PC-3 (cell line): Measurements from ENCODE around the gene TTC32. TPM values are rescaled to one million over a fixed set of nuclear protein-coding genes. Genes with fewer than 3 reads are reported as not detected.

Source experiments
- ATAC-seq: fragments of 200-7000 bp; cut with Tn5 transposase; 2 replicates; pipeline ENCODE4 v1.9.1; 2020; ENCODE audit warnings: mild to moderate bottlenecking, moderate library complexity
- BruUV-seq: library from RNA; stranded (reverse); fragments of 400-500 nt; replicated peaks from 2 replicates; lab custom pipeline; 2021; lab: Mats Ljungman, UMichigan
- CTCF ChIA-PET: fragments of 300-600 bp; sonication (Branson Sonifier 250); formaldehyde crosslinking; loops from one replicate; lab custom pipeline; 2022; ENCODE audit warnings: antibody characterized with exemption; lab: Charles Lee
- POLR2A ChIA-PET: fragments of 300-600 bp; sonication (Branson Sonifier 250); formaldehyde crosslinking; loops from one replicate; lab custom pipeline; 2022; ENCODE audit warnings: antibody characterized with exemption; ENCODE audit not compliant: unreplicated experiment; lab: Charles Lee
- DNase-seq: peaks from one replicate; pipeline ENCODE4 v3.0.0-alpha.2; 2015
- H2AFZ ChIP-seq: fragments of 300-600 bp; sonication (generic); 2 replicates; pipeline ENCODE4 v1.6.0; 2016; ENCODE audit warnings: antibody characterized with exemption, low read length
- H3F3A ChIP-seq: fragments of 300-600 bp; sonication (generic); one replicate; pipeline ENCODE4 v1.6.0; 2017; ENCODE audit warnings: antibody characterized with exemption, low read length, control low read depth, mild to moderate bottlenecking; ENCODE audit not compliant: unreplicated experiment
- H3K27ac ChIP-seq: fragments of 300-600 bp; sonication (generic); 2 replicates; pipeline ENCODE4 v1.5.1; 2016; ENCODE audit warnings: mild to moderate bottlenecking, low read length
- H3K27me3 ChIP-seq: fragments of 300-600 bp; sonication (generic); 2 replicates; pipeline ENCODE4 v1.6.1; 2016; ENCODE audit warnings: low read length, mixed read lengths
- H3K36me3 ChIP-seq: fragments of 300-600 bp; sonication (generic); 2 replicates; pipeline ENCODE4 v1.6.1; 2016; ENCODE audit warnings: low read depth, mixed run types, low read length, mixed read lengths
- H3K4me1 ChIP-seq: fragments of 300-600 bp; sonication (generic); 2 replicates; pipeline ENCODE4 v1.5.1; 2016; ENCODE audit warnings: low read length; ENCODE audit not compliant: insufficient read depth
- H3K4me2 ChIP-seq: fragments of 300-600 bp; sonication (generic); 2 replicates; pipeline ENCODE4 v1.6.0; 2016; ENCODE audit warnings: low read length
- H3K4me3 ChIP-seq: fragments of 300-600 bp; sonication (generic); 2 replicates; pipeline ENCODE4 v1.5.1; 2016; ENCODE audit warnings: mild to moderate bottlenecking, low read length, mixed read lengths
- H3K79me2 ChIP-seq: fragments of 300-600 bp; sonication (generic); 2 replicates; pipeline ENCODE4 v1.6.1; 2017; ENCODE audit warnings: low read length, mixed read lengths
- H3K9ac ChIP-seq: fragments of 300-600 bp; sonication (generic); 2 replicates; pipeline ENCODE4 v1.6.0; 2016; ENCODE audit warnings: mild to moderate bottlenecking, low read length
- H3K9me2 ChIP-seq: fragments of 300-600 bp; sonication (generic); replicated peaks from 2 replicates; pipeline ENCODE4 v1.6.1; 2016; ENCODE audit warnings: mixed run types, low read length, mixed read lengths
- H3K9me3 ChIP-seq: fragments of 300-600 bp; sonication (generic); 2 replicates; pipeline ENCODE4 v1.6.1; 2016; ENCODE audit warnings: low read length, mixed read lengths
- H4K20me1 ChIP-seq: fragments of 300-600 bp; sonication (generic); 2 replicates; pipeline ENCODE4 v1.6.1; 2016; ENCODE audit warnings: low read length, mixed read lengths
- CTCF ChIP-seq: fragments of 300-600 bp; sonication (generic); conservative IDR thresholded peaks from 2 replicates; pipeline ENCODE4 v1.5.1; 2017; ENCODE audit warnings: antibody characterized with exemption, low read depth, mild to moderate bottlenecking, low read length
- EZH2 ChIP-seq: fragments of 300-600 bp; sonication (generic); IDR thresholded peaks from one replicate; pipeline ENCODE4 v1.6.1; 2017; ENCODE audit warnings: antibody characterized with exemption, mild to moderate bottlenecking, low read length; ENCODE audit not compliant: unreplicated experiment
- EZH2phosphoT487 ChIP-seq: fragments of 300-600 bp; sonication (generic); IDR thresholded peaks from 2 replicates; pipeline ENCODE4 v1.6.1; 2018; ENCODE audit warnings: mild to moderate bottlenecking, antibody characterized with exemption, low read length, borderline replicate concordance
- intact Hi-C: fragments of 100-400 bp; cut with micrococcal nuclease; formaldehyde crosslinking; loops from 2 replicates; pipeline ENCODE4 v1.9.0; 2023
- total RNA-seq: library from RNA; depleted of rRNA; stranded (reverse); fragments of >200 nt; gene quantifications from 2 replicates; pipeline ENCODE4 v1.2.3, GENCODE V29; 2014

Gene TTC32
- total RNA-seq, 1 experiment from 2014 or later = 10.0 TPM

GRCh38 chr2:19850056-19851050 is 51.4 kb downstream of the TTC32 start:
- Histone ChIP-seq H3K9me2 (no peaks in the 10 kb centered on the region), H3K79me2 (no peaks in the 10 kb centered on the region), H3F3A (no peaks in the 10 kb centered on the region), H2AFZ (no peak overlapping the region), H3K9ac (no peak overlapping the region), H3K9me3 (no peaks in the 10 kb centered on the region), H4K20me1 (no peaks in the 10 kb centered on the region), H3K27me3 (no peaks in the 10 kb centered on the region), H3K27ac (no peak overlapping the region), H3K4me2 (peak overlapping the region; percentile 16; the same call in 1 of the 2 replicates), H3K36me3 (no peaks in the 10 kb centered on the region), H3K4me1 (peaks cover 9% of the 10 kb centered on the region), H3K4me3 (no peak overlapping the region)
- intact Hi-C loops = no loop called here
- BruUV-seq = no TSS peak
- ChIA-PET CTCF (no interaction called here), POLR2A (no interaction called here)
- no peak for TF ChIP-seq CTCF
- ATAC-seq = no peak
- DNase-seq = peak; percentile 43

GRCh38 chr2:19848952-19849351 is 52.8 kb downstream of the TTC32 start:
- DNase-seq (no peak), ATAC-seq (no peak)
- Histone ChIP-seq H3K4me2 (no peak overlapping the region), H4K20me1 (no peaks in the 10 kb centered on the region), H3K4me3 (no peak overlapping the region), H3K27ac (no peak overlapping the region), H3K9me3 (no peaks in the 10 kb centered on the region), H3K4me1 (peaks cover 9% of the 10 kb centered on the region), H3K27me3 (no peaks in the 10 kb centered on the region), H3K9me2 (no peaks in the 10 kb centered on the region), H3K9ac (no peak overlapping the region), H2AFZ (no peak overlapping the region), H3K79me2 (no peaks in the 10 kb centered on the region), H3K36me3 (no peaks in the 10 kb centered on the region), H3F3A (no peaks in the 10 kb centered on the region)
- no TSS peak for BruUV-seq
- POLR2A ChIA-PET = no interaction called here
- no peak for TF ChIP-seq CTCF
- TF ChIP-seq EZH2 = no peak
- no peak for TF ChIP-seq EZH2phosphoT487
- intact Hi-C loops = no loop called here
- CTCF ChIA-PET = no interaction called here
